OCI-LY3 (cell line): ENCODE results near the gene SRXN1.

ENCODE experiments used
- CTCF ChIP-seq: fragments of 200-600, 300-600 bp; sonication (generic); IDR thresholded peaks from 2 replicates; pipeline ENCODE4 v1.5.1; 2014; ENCODE audit warnings: antibody characterized with exemption, low read length, low read depth
- EZH2phosphoT487 ChIP-seq: fragments of 200-600 bp; shearing (Covaris generic); IDR thresholded peaks from 2 replicates; pipeline ENCODE4 v1.6.1; 2018; ENCODE audit warnings: antibody characterized with exemption, mixed run types, low read depth

- TF ChIP-seq CTCF (no peak), EZH2phosphoT487 (no peak)
Observed at GRCh38 chr20:662277-663192, 9.5 kb upstream of the SRXN1 start.
